ENCODE results near the gene SHROOM2. TPM values are rescaled to one million over a fixed set of nuclear protein-coding genes. Genes with fewer than 3 reads are reported as not detected.

SHROOM2 gene
- total RNA-seq, 1 experiment from 2014 or later = 14.2 TPM

- no peak for TF ChIP-seq CTCF (IDR thresholded peaks at IDR 0.05; ENCODE audit: insufficient read depth in 1 of 2, low read depth in 1 of 2, low read length in 1 of 2, severe bottlenecking in 1 of 2, unreplicated experiment in 1 of 2)
- Mint-ChIP-seq H3K27me3 (ENCODE audit: insufficient read depth, unreplicated experiment) (no peaks in the 10 kb centered on the region), H3K27ac (ENCODE audit: unreplicated experiment) (no peak overlapping the region), H3K4me1 (ENCODE audit: low read depth, unreplicated experiment) (no peaks in the 10 kb centered on the region), H3K36me3 (ENCODE audit: insufficient read depth, unreplicated experiment) (peaks cover 7% of the 10 kb centered on the region), H3K4me3 (ENCODE audit: unreplicated experiment) (no peak overlapping the region), H3K9me3 (ENCODE audit: unreplicated experiment) (no peaks in the 10 kb centered on the region)
- Histone ChIP-seq H3K9me3 (no peaks in the 10 kb centered on the region), H3K4me1 (no peaks in the 10 kb centered on the region), H3K4me3 (ENCODE audit: low read depth, low read length) (no peak overlapping the region), H3K27me3 (replicated peaks; ENCODE audit: control insufficient read depth, insufficient read depth, low read length) (no peaks in the 10 kb centered on the region), H3K36me3 (ENCODE audit: control insufficient read depth, insufficient read depth, low read length) (no peaks in the 10 kb centered on the region)
- ChIA-PET CTCF (no interaction called here), POLR2A (no interaction called here)
- DNase-seq = no peak
- intact Hi-C loops (cut with micrococcal nuclease; ENCODE audit: unreplicated experiment) = no loop called here
- BruUV-seq (replicated peaks) = no TSS peak
These were observed 39.0 kb downstream of the SHROOM2 start for GRCh38 chrX:9825129-9825790.

- CTCF ChIA-PET = no interaction called here
- no peaks in the 10 kb centered on the region for H3K4me1 ChIP-seq
- no TSS peak for BruUV-seq (replicated peaks)
- Mint-ChIP-seq H3K36me3 (ENCODE audit: insufficient read depth, unreplicated experiment) (peaks cover 7% of the 10 kb centered on the region), H3K4me3 (ENCODE audit: unreplicated experiment) (no peak overlapping the region), H3K9me3 (ENCODE audit: unreplicated experiment) (no peaks in the 10 kb centered on the region), H3K27me3 (ENCODE audit: insufficient read depth, unreplicated experiment) (no peaks in the 10 kb centered on the region), H3K27ac (ENCODE audit: unreplicated experiment) (no peak overlapping the region), H3K4me1 (ENCODE audit: low read depth, unreplicated experiment) (no peaks in the 10 kb centered on the region)
- TF ChIP-seq CTCF (IDR thresholded peaks at IDR 0.05; ENCODE audit: insufficient read depth in 1 of 2, low read depth in 1 of 2, low read length in 1 of 2, severe bottlenecking in 1 of 2, unreplicated experiment in 1 of 2) = no peak
- no peaks in the 10 kb centered on the region for H3K36me3 ChIP-seq (ENCODE audit: control insufficient read depth, insufficient read depth, low read length)
- no peaks in the 10 kb centered on the region for H3K9me3 ChIP-seq
- POLR2A ChIA-PET = no interaction called here
- H3K4me3 ChIP-seq (ENCODE audit: low read depth, low read length) = no peak overlapping the region
- no peak for DNase-seq
- no peaks in the 10 kb centered on the region for H3K27me3 ChIP-seq (replicated peaks; ENCODE audit: control insufficient read depth, insufficient read depth, low read length)
- intact Hi-C loops (cut with micrococcal nuclease; ENCODE audit: unreplicated experiment) = no loop called here
These were observed 39.7 kb downstream of the SHROOM2 start for GRCh38 chrX:9825966-9826365.

- TF ChIP-seq CTCF (IDR thresholded peaks at IDR 0.05; ENCODE audit: insufficient read depth in 1 of 2, low read depth in 1 of 2, low read length in 1 of 2, severe bottlenecking in 1 of 2, unreplicated experiment in 1 of 2) = no peak
- no peak overlapping the region for H3K27ac Mint-ChIP-seq (ENCODE audit: unreplicated experiment)
These were observed 43.4 kb downstream of the SHROOM2 start for GRCh38 chrX:9829308-9830267.

More at GRCh38 chrX:9829308-9830267, 43.4 kb downstream of the SHROOM2 start:
- no peaks in the 10 kb centered on the region for H3K36me3 ChIP-seq (ENCODE audit: control insufficient read depth, insufficient read depth, low read length)
- Mint-ChIP-seq H3K4me3 (ENCODE audit: unreplicated experiment) (no peak overlapping the region), H3K4me1 (ENCODE audit: low read depth, unreplicated experiment) (no peaks in the 10 kb centered on the region), H3K36me3 (ENCODE audit: insufficient read depth, unreplicated experiment) (peaks cover 7% of the 10 kb centered on the region), H3K9me3 (ENCODE audit: unreplicated experiment) (no peaks in the 10 kb centered on the region), H3K27me3 (ENCODE audit: insufficient read depth, unreplicated experiment) (no peaks in the 10 kb centered on the region)
- no peaks in the 10 kb centered on the region for H3K27me3 ChIP-seq (replicated peaks; ENCODE audit: control insufficient read depth, insufficient read depth, low read length)
- POLR2A ChIA-PET = no interaction called here
- H3K9me3 ChIP-seq = no peaks in the 10 kb centered on the region
- no peak overlapping the region for H3K4me3 ChIP-seq (ENCODE audit: low read depth, low read length)
- intact Hi-C loops (cut with micrococcal nuclease; ENCODE audit: unreplicated experiment) = no loop called here
- CTCF ChIA-PET = no interaction called here
- H3K4me1 ChIP-seq = no peaks in the 10 kb centered on the region
- no peak for DNase-seq
- no TSS peak for BruUV-seq (replicated peaks)
